K562 (cell line): Measurements from ENCODE around the gene SPNS1. TPM values are rescaled to one million over a fixed set of nuclear protein-coding genes. Genes with fewer than 3 reads are reported as not detected.

Experiments
- ATF4 ChIP-seq: fragments of 450-650 bp; formaldehyde crosslinking; IDR thresholded peaks from 2 replicates; pipeline ENCODE4 v1.4.0; 2022; ENCODE audit warnings: mild to moderate bottlenecking, moderate library complexity
- HDAC8 ChIP-seq: fragments of 450-650 bp; IDR thresholded peaks from 2 replicates; pipeline ENCODE4 v1.6.1; 2016; ENCODE audit warnings: mild to moderate bottlenecking, missing genetic modification characterization, moderate library complexity, missing compliant biosample characterization
- HNRNPH1 ChIP-seq: fragments of 200-400 bp; formaldehyde crosslinking; optimal IDR thresholded peaks from 2 replicates; pipeline ENCODE3; 2017; ENCODE audit warnings: low read depth, mild to moderate bottlenecking, low read length, moderate library complexity
- KLF1 ChIP-seq: fragments of 450-650 bp; IDR thresholded peaks from 2 replicates; pipeline ENCODE4 v1.6.1; 2016; ENCODE audit warnings: missing genetic modification characterization, missing compliant biosample characterization
- LARP7 ChIP-seq: fragments of 450-650 bp; IDR thresholded peaks from 2 replicates; pipeline ENCODE4 v1.6.1; 2016
- MAFK ChIP-seq: IDR thresholded peaks from 2 replicates; pipeline ENCODE4 v1.6.1; 2011; ENCODE audit warnings: low read length, improper control_type of control experiment
- NR2C2 ChIP-seq, 2 experiments: fragments of 200-800 bp in 1 of 2; sonication (Bioruptor generic) in 1 of 2; sonication (generic) in 1 of 2; formaldehyde crosslinking in 1 of 2; IDR thresholded peaks; 2 replicates each; pipeline versions ENCODE4 v1.6.1 to v1.8.0; 2016 to 2022; ENCODE audit warnings: mild to moderate bottlenecking in 1 of 2, missing compliant biosample characterization in 1 of 2, missing genetic modification characterization in 1 of 2, missing genetic modification reagents in 1 of 2
- NR2F6 ChIP-seq: fragments of 450-650 bp; formaldehyde crosslinking; IDR thresholded peaks from 2 replicates; pipeline ENCODE4 v1.4.0; 2020; ENCODE audit warnings: mild to moderate bottlenecking
- PCBP1 ChIP-seq: fragments of 200-400 bp; formaldehyde crosslinking; IDR thresholded peaks from 2 replicates; pipeline ENCODE4 v1.6.1; 2018; ENCODE audit warnings: mild to moderate bottlenecking, low read depth, low read length; ENCODE audit not compliant: poor library complexity, severe bottlenecking
- PHF20 ChIP-seq: fragments of 450-650 bp; IDR thresholded peaks from 2 replicates; pipeline ENCODE4 v1.6.1; 2018; ENCODE audit not compliant: partially characterized antibody
- PML ChIP-seq: IDR thresholded peaks from 2 replicates; pipeline ENCODE4 v1.6.1; 2012; ENCODE audit warnings: low read length, inconsistent platforms
- POLR2H ChIP-seq: IDR thresholded peaks from 2 replicates; pipeline ENCODE4 v1.6.1; 2016; ENCODE audit warnings: missing genetic modification characterization, low read depth, mild to moderate bottlenecking, control low read depth, missing compliant biosample characterization, moderate library complexity
- RAD21 ChIP-seq, 2 experiments: fragments of 250-450 bp in 1 of 2; fragments of 450-650 bp in 1 of 2; sonication (Bioruptor Pico) in 1 of 2; formaldehyde crosslinking in 1 of 2; IDR thresholded peaks in 1 of 2; conservative IDR thresholded peaks in 1 of 2; 2 replicates each; pipeline versions ENCODE4 v1.4.0 to v1.8.0; 2020 to 2022; ENCODE audit warnings: mild to moderate bottlenecking in 2 of 2, moderate library complexity in 1 of 2
- SAFB2 ChIP-seq: fragments of 200-400 bp; formaldehyde crosslinking; IDR thresholded peaks from 2 replicates; pipeline ENCODE4 v1.6.1; 2018; ENCODE audit warnings: borderline replicate concordance, low read length, low read depth, moderate library complexity; ENCODE audit not compliant: severe bottlenecking
- SMARCE1 ChIP-seq: fragments of 450-650 bp; IDR thresholded peaks from 2 replicates; pipeline ENCODE4 v1.7.1; 2016; ENCODE audit warnings: mild to moderate bottlenecking
- SRSF9 ChIP-seq: fragments of 200-400 bp; formaldehyde crosslinking; IDR thresholded peaks from 2 replicates; pipeline ENCODE4 v1.6.1; 2017; ENCODE audit warnings: low read depth, low read length, borderline replicate concordance
- SUPT5H ChIP-seq: fragments of 450-650 bp; IDR thresholded peaks from 2 replicates; pipeline ENCODE4 v1.6.1; 2016
- THAP7 ChIP-seq: fragments of 250-450 bp; sonication (Bioruptor Pico); IDR thresholded peaks from 2 replicates; pipeline ENCODE4 v1.5.0; 2021
- THRB ChIP-seq: fragments of 450-650 bp; formaldehyde crosslinking; conservative IDR thresholded peaks from 2 replicates; pipeline ENCODE4 v1.4.0; 2022; ENCODE audit warnings: mild to moderate bottlenecking, missing genetic modification characterization
- ZNF133 ChIP-seq: fragments of 250-450 bp; sonication (Bioruptor Pico); IDR thresholded peaks from 2 replicates; pipeline ENCODE4 v1.4.0; 2020; ENCODE audit warnings: mild to moderate bottlenecking
- ZNF282 ChIP-seq: sonication (generic); formaldehyde crosslinking; IDR thresholded peaks from 2 replicates; pipeline ENCODE4 v1.8.1; 2023; ENCODE audit warnings: missing genetic modification reagents
- ZNF311 ChIP-seq: fragments of 250-450 bp; sonication (Bioruptor Pico); IDR thresholded peaks from 2 replicates; pipeline ENCODE4 v1.4.0; 2020; ENCODE audit warnings: mild to moderate bottlenecking, moderate library complexity
- ZNF395 ChIP-seq: fragments of 200-800 bp; sonication (Bioruptor generic); IDR thresholded peaks from 2 replicates; pipeline ENCODE4 v1.6.1; 2017; ENCODE audit warnings: missing genetic modification characterization, missing compliant biosample characterization
- ZNF707 ChIP-seq: fragments of 250-450 bp; sonication (Bioruptor Pico); conservative IDR thresholded peaks from 2 replicates; pipeline ENCODE4 v1.8.0; 2022; ENCODE audit warnings: inconsistent platforms, mild to moderate bottlenecking, moderate library complexity
- ZNF785 ChIP-seq: fragments of 250-450 bp; sonication (Bioruptor Pico); IDR thresholded peaks from 2 replicates; pipeline ENCODE4 v1.4.0; 2020; ENCODE audit warnings: mild to moderate bottlenecking
- polyA plus RNA-seq, 8 experiments: library from polyadenylated mRNA; depleted of rRNA in 4 of 8; stranded (reverse) in 5 of 8; unstranded in 3 of 8; fragments of >200 nt; fragmentation: Nextera tagmentation in 2 of 8; fragmentation: Illumina TruSeq in 1 of 8; extraction: Ambion mirVana in 2 of 8; extraction: Trizol in 1 of 8; gene quantifications; 2 replicates each; pipeline versions ENCODE4 v1.2.1 to v1.2.3, GENCODE V29; 2011 to 2014; ENCODE audit warnings: inconsistent platforms in 1 of 8, missing spikeins in 1 of 8
- total RNA-seq, 7 experiments: library from RNA; depleted of rRNA in 6 of 7; stranded (reverse); fragments of >200 nt in 6 of 7; fragmentation: Illumina TruSeq in 2 of 7; extraction: Trizol in 2 of 7; gene quantifications; 2 replicates each; pipeline versions ENCODE4 v1.2.1 to v1.2.3, GENCODE V29; 2011 to 2021; ENCODE audit warnings: low replicate concordance in 1 of 7

Gene SPNS1
- total and polyA plus RNA-seq, 9 of the 15 experiments (the other 6 are each of a cell fraction or from before 2014, with no cell fraction given) = 0.58 to 64.9 (median 13.7) TPM

DNA sequence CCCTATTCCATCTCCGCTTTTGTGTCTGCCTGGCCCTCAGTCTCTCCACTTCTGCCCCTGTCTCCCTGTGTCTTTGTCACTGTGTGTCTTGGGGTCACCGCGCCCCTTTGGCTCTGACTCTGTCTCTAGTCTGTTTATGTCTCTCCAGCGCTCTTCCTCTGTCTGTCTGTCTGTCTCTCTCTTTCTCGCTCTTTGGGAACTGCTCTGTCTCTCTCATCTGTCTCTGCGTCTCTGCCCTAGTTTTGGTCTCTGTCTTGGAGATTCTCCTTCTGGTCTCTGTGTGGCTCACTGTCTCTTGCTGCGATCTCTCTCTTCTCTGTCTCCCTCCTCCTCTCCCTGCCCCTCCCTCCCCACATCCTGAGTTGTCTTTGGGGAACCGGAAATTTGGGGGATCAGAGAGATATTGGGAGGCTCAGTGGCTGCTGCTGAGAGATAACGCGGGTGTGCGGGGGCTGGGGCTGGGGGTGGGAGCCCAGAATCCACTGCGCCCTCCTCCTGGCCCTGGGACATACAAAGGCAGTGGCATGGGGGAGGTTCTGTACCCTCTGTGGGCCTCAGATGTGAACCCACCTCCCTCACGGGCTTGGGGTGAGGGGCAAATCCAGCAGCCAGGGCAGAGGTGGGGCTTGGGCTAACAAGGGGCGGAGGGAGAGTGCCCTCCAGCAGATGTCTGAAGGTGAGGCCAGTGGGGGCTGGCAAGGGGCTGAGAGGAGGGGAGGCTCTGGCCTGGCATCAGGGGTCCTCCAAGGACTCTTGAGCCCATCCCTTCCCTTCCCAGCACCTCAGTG, 34.7 kb downstream of the SPNS1 start (continued):
- peak; percentile 90 for TF ChIP-seq THRB (CRISPR knock-in tag)
- no peak for TF ChIP-seq SRSF9
- no peak for TF ChIP-seq NR2F6
- TF ChIP-seq PHF20 = no peak
- TF ChIP-seq PML = peak; percentile 89
- TF ChIP-seq ZNF395 (CRISPR knock-in tag) = peak; percentile 95
- TF ChIP-seq ZNF133 (CRISPR knock-in tag) = 0 out of 2 replicates have a peak, but pooled peaks have one; percentile 12
- TF ChIP-seq ZNF707 (CRISPR knock-in tag) = 0 out of 2 replicates have a peak, but pooled peaks have one; percentile 44
- TF ChIP-seq LARP7 = peak; percentile 83
- no peak for TF ChIP-seq MAFK
- TF ChIP-seq KLF1 (tag) = no peak
- TF ChIP-seq ZNF311 (CRISPR knock-in tag) = peak; percentile 80; the same call in 1 of the 2 replicates
- TF ChIP-seq HDAC8 (tag) = peak; percentile 30; the same call in 1 of the 2 replicates
- TF ChIP-seq SMARCE1 = peak; percentile 94
- no peak for TF ChIP-seq HNRNPH1
- no peak for TF ChIP-seq THAP7
- no peak for TF ChIP-seq ATF4 (CRISPR knock-in tag)
- TF ChIP-seq RAD21 (CRISPR knock-in tag; conservative IDR thresholded peaks at IDR 0.05 in 1 of 2, IDR thresholded peaks at IDR 0.05 in 1 of 2) = 0 out of 4 replicates have a peak, but pooled peaks of 1 of the 2 experiments have one; percentile 5
- no peak for TF ChIP-seq ZNF785 (CRISPR knock-in tag)
- no peak for TF ChIP-seq POLR2H (tag)
- peak; percentile 87 for TF ChIP-seq SUPT5H
- no peak for TF ChIP-seq PCBP1
- peak; percentile 36; the same call in 1 of the 2 replicates for TF ChIP-seq NR2C2 (CRISPR knock-in tag; IDR thresholded peaks at IDR 0.05)
- TF ChIP-seq NR2C2 (tag; IDR thresholded peaks at IDR 0.05) = peak; percentile 68
- no peak for TF ChIP-seq SAFB2
- no peak for TF ChIP-seq ZNF282 (CRISPR knock-in tag)
